ENCODE results near the gene BPTF.
"Not testable (repeated sequence)": the region's sequence is repeated elsewhere in the genome, so short reads cannot be mapped to it uniquely, and the experiment has no call there.

Gene BPTF

DNA sequence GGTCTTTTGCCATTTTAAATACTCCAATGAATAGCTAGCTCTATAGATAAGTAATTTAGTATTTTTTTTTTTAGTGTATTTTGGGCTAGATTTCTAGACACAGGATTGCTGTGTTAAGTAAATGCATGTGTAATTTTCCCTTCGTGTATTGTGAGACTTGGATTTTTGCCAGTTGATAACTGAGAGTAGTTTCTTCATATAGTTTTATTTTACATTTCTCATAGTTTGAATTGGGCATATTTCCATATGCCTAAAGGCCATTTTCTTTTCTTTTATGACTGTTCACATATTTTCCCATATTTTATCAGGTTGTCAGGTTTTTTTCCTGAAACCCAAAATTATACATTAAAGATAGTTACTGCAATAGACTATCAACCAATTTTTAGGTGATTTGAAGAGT, 59.4 kb downstream of the BPTF start:
- H3K27me3 ChIP-seq (ENCODE audit: low read length), result no peaks in the 10 kb centered on the region
- peaks cover 42% of the 10 kb centered on the region for H3K36me3 ChIP-seq (ENCODE audit: low read length)
- H3K9me3 ChIP-seq (ENCODE audit: insufficient read depth, low read length), result no peaks in the 10 kb centered on the region
- H3K27ac ChIP-seq (ENCODE audit: low read depth, low read length), result no peak overlapping the region
- no peak overlapping the region for H3K9ac ChIP-seq (ENCODE audit: low read length)
- peaks cover 43% of the 10 kb centered on the region for H3K79me2 ChIP-seq (ENCODE audit: insufficient read depth, low read length)
- no peak overlapping the region for H2AFZ ChIP-seq (ENCODE audit: low read depth, low read length, severe bottlenecking)
- no peak overlapping the region for H3K4me2 ChIP-seq (ENCODE audit: low read depth, low read length, poor library complexity, severe bottlenecking)
- H3F3A ChIP-seq (ENCODE audit: insufficient read depth), result peaks cover 12% of the 10 kb centered on the region; the same call in 1 of the 2 replicates
- TF ChIP-seq EZH2phosphoT487 (conservative IDR thresholded peaks at IDR 0.05; ENCODE audit: low read length), result no peak
- TF ChIP-seq CTCF (IDR thresholded peaks at IDR 0.05; ENCODE audit: insufficient read depth, low read length, poor library complexity, severe bottlenecking), result no peak
- peaks cover 11% of the 10 kb centered on the region; the same call in 1 of the 2 replicates for H4K20me1 ChIP-seq (ENCODE audit: low read depth, low read length)
- no peaks in the 10 kb centered on the region for H3K9me2 ChIP-seq (replicated peaks; ENCODE audit: insufficient read depth, low read length)
- no peak overlapping the region for H3K4me3 ChIP-seq (ENCODE audit: insufficient read depth, low read length, poor library complexity, severe bottlenecking)

- Histone ChIP-seq H2AFZ (ENCODE audit: low read depth, low read length, severe bottlenecking) (no peak overlapping the region), H3K79me2 (ENCODE audit: insufficient read depth, low read length) (peaks cover 20% of the 10 kb centered on the region; the same call in 1 of the 2 replicates), H3K4me3 (ENCODE audit: insufficient read depth, low read length, poor library complexity, severe bottlenecking) (no peak overlapping the region), H3K4me2 (ENCODE audit: low read depth, low read length, poor library complexity, severe bottlenecking) (no peak overlapping the region), H3K9me2 (replicated peaks; ENCODE audit: insufficient read depth, low read length) (no peaks in the 10 kb centered on the region), H3K9me3 (ENCODE audit: insufficient read depth, low read length) (no peaks in the 10 kb centered on the region), H3K27me3 (ENCODE audit: low read length) (no peaks in the 10 kb centered on the region), H3K36me3 (ENCODE audit: low read length) (peaks cover 68% of the 10 kb centered on the region), H4K20me1 (ENCODE audit: low read depth, low read length) (no peaks in the 10 kb centered on the region), H3F3A (ENCODE audit: insufficient read depth) (peaks cover 12% of the 10 kb centered on the region; the same call in 1 of the 2 replicates), H3K9ac (ENCODE audit: low read length) (no peak overlapping the region), H3K27ac (ENCODE audit: low read depth, low read length) (no peak overlapping the region)
- no peak for TF ChIP-seq CTCF (IDR thresholded peaks at IDR 0.05; ENCODE audit: insufficient read depth, low read length, poor library complexity, severe bottlenecking)
- no peak for TF ChIP-seq EZH2phosphoT487 (conservative IDR thresholded peaks at IDR 0.05; ENCODE audit: low read length)
These were observed 66.3 kb downstream of the BPTF start for GRCh38 chr17:67891481-67892119.

DNA sequence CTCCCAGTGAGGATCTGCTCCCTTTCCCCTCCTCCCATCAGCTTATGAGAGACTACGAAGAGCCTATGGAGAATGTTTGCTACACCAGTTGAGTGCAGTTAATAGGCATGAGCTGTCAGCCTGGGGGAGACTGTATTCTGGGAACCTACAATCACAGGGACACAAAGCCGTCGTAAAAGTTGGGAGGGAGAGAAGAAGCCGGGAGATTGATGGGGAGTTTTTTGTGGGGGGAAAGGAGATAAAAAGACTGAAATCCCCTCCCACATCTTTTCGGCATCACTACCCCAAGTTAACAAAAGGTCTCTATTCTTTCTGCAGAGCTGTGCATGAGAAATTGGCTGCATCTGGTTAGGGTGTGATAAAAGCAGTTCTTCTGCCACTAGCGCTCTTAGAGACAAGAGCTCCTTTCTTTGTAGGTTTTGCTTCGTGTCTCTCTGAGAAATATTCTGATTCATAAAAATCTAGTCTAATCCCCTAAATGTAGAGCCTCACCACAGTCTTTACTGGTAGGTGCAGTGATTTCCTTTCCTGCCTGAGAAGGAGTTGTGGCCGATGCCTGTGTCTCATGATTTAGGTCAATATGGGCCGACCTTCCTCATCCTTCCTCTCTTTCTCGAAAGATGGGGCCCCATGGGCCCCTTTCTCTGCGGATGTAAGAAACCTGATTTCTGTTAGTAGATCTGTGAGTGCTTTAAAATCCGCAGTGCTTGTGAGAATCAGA, 77.4 kb downstream of the BPTF start:
- Histone ChIP-seq H3K36me3 (ENCODE audit: low read length) (peaks cover 42% of the 10 kb centered on the region), H3K4me2 (ENCODE audit: low read depth, low read length, poor library complexity, severe bottlenecking) (no peak overlapping the region), H3F3A (ENCODE audit: insufficient read depth) (peaks cover 3% of the 10 kb centered on the region; the same call in 1 of the 2 replicates), H3K9me2 (replicated peaks; ENCODE audit: insufficient read depth, low read length) (no peaks in the 10 kb centered on the region), H3K27ac (ENCODE audit: low read depth, low read length) (no peak overlapping the region), H3K9me3 (ENCODE audit: insufficient read depth, low read length) (no peaks in the 10 kb centered on the region), H3K27me3 (ENCODE audit: low read length) (no peaks in the 10 kb centered on the region), H4K20me1 (ENCODE audit: low read depth, low read length) (no peaks in the 10 kb centered on the region), H3K4me3 (ENCODE audit: insufficient read depth, low read length, poor library complexity, severe bottlenecking) (no peak overlapping the region), H2AFZ (ENCODE audit: low read depth, low read length, severe bottlenecking) (no peak overlapping the region), H3K9ac (ENCODE audit: low read length) (no peak overlapping the region), H3K79me2 (ENCODE audit: insufficient read depth, low read length) (no peaks in the 10 kb centered on the region)
- TF ChIP-seq CTCF (IDR thresholded peaks at IDR 0.05; ENCODE audit: insufficient read depth, low read length, poor library complexity, severe bottlenecking), result no peak
- no peak for TF ChIP-seq EZH2phosphoT487 (conservative IDR thresholded peaks at IDR 0.05; ENCODE audit: low read length)

- H3K36me3 ChIP-seq (ENCODE audit: low read length), result peaks cover 41% of the 10 kb centered on the region
- not testable (repeated sequence) for H3K9ac ChIP-seq (ENCODE audit: low read length); H3K4me2 ChIP-seq (ENCODE audit: low read depth, low read length, poor library complexity, severe bottlenecking); H3K27ac ChIP-seq (ENCODE audit: low read depth, low read length); H2AFZ ChIP-seq (ENCODE audit: low read depth, low read length, severe bottlenecking); H3K27me3 ChIP-seq (ENCODE audit: low read length); H3K4me3 ChIP-seq (ENCODE audit: insufficient read depth, low read length, poor library complexity, severe bottlenecking); H3K79me2 ChIP-seq (ENCODE audit: insufficient read depth, low read length); H3K9me3 ChIP-seq (ENCODE audit: insufficient read depth, low read length); H4K20me1 ChIP-seq (ENCODE audit: low read depth, low read length); H3F3A ChIP-seq (ENCODE audit: insufficient read depth); H3K9me2 ChIP-seq (replicated peaks; ENCODE audit: insufficient read depth, low read length)
These were observed 80.0 kb downstream of the BPTF start for GRCh38 chr17:67905298-67905697.

GRCh38 chr17:67910117-67910803, 85.0 kb downstream of the BPTF start:
- not testable (repeated sequence) for H3K9me3 ChIP-seq (ENCODE audit: insufficient read depth, low read length); H3K9ac ChIP-seq (ENCODE audit: low read length); H3K27ac ChIP-seq (ENCODE audit: low read depth, low read length); H3K4me3 ChIP-seq (ENCODE audit: insufficient read depth, low read length, poor library complexity, severe bottlenecking); H2AFZ ChIP-seq (ENCODE audit: low read depth, low read length, severe bottlenecking); H4K20me1 ChIP-seq (ENCODE audit: low read depth, low read length); H3F3A ChIP-seq (ENCODE audit: insufficient read depth); H3K9me2 ChIP-seq (replicated peaks; ENCODE audit: insufficient read depth, low read length); H3K4me2 ChIP-seq (ENCODE audit: low read depth, low read length, poor library complexity, severe bottlenecking); H3K79me2 ChIP-seq (ENCODE audit: insufficient read depth, low read length); H3K27me3 ChIP-seq (ENCODE audit: low read length)
- peaks cover 54% of the 10 kb centered on the region for H3K36me3 ChIP-seq (ENCODE audit: low read length)

Data from SU-DHL-6 (cell line).